GM21526 (cell line): ENCODE measurements around the gene ADCY3.

ENCODE experiments used
- ATAC-seq: cut with Tn5 transposase; IDR thresholded peaks from one replicate; pipeline ENCODE4 v1.9.1; 2021; ENCODE audit warnings: moderate library complexity; ENCODE audit not compliant: unreplicated experiment, low FRiP score

ADCY3 gene

DNA sequence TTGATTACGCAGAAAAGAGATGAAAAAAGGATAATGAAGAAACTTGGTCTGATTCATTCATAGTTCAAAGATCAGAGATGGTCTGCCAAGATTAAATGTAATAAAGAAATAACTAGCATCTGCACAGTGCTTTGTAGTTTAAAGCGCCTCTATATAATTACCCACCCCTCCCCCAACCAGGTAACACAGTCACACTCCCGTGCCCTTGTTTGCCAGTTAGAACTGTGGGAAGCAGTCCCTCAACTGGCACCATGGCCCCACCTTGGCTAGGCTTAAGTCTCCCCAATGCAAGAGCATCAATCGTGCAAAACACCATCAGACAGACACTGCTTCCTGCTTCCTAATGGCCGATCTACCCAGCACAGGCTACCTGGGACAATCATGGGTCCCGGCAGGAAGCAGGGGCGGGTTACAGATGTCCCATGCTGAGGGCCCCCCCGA, 11.6 kb downstream of the ADCY3 start:
- ATAC-seq, result no peak

DNA sequence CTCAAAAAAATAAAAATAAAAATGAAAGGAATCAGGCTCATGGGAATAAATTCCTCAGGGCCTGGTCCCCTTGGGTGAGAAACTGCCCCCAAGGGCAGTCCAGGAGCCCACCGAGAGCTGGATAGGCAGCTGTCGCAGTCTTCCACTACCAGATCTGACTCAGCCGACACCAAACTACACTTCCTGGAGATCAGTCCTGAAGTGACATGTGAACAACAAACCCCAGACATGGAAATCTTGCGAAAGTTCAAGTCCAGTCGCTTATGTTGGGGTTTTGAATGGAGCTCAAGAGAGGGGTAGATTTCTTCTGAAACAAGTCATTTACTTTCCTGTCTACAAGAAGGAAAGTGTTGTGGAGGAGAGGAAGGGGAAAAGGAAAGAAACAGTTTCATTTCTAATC, 12.9 kb downstream of the ADCY3 start:
- no peak for ATAC-seq

DNA sequence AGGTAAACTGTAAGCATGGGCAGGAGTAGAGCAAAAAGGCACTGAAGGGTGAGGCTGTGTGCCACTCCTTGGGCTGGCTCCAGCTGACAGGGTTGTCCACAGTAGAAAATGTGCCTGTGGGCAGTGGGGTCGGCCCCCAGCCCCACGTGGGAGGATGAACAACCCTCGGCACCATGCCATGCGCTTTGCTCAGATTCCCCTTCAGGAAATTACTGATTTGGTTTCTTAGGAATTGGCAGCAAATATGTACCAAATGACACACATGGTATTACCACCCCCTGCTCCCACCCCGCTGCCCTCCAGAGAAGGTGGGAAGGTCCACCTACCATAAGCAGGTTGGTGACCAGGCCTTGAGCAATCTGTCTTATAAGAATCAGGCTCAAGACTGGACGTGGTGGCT, 13.6 kb downstream of the ADCY3 start:
- ATAC-seq, result no peak

DNA sequence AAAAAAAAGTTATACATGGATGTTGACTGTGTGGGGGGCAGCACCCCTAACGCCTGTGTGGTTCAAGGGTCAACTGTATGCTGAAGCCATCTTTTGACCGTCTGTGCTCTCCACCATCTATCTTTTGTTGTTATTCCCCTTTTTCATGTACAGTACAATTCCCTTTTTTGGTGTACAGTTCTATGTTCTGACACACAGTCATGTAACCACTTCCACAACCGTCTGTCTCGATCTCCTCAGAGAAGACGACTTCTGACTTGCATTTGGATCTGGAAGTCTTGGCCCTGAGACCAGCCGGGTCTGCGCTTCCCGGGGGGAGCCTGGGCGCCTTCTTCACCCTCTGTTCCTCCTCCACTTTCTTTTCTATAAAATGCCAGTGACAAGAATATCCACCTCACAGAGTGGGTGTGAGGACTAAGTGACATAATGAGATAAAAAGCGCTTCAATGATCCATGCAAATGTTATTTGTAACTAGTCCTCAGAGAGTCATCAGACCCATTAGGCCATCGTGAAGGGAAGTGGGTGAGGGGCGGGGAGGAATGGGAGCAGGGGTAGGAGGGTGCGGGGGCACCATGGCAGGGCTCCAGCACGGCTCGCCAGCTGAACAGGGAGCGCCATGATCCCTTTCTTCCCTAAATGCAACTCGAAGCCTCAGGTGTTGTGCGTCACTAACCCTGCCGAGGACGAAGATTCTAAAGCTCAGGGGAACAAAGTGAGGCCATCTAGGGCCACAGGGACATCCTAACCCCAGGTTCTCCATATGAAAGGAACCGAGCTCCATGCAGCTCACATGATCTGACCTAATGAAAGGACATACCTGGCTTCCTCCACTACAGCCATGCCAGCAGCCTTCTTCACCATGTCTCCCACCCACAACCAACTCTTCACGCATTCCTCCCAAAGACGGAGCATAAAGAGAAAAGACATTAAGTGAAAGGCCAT, 16.6 kb downstream of the ADCY3 start:
- no peak for ATAC-seq

DNA sequence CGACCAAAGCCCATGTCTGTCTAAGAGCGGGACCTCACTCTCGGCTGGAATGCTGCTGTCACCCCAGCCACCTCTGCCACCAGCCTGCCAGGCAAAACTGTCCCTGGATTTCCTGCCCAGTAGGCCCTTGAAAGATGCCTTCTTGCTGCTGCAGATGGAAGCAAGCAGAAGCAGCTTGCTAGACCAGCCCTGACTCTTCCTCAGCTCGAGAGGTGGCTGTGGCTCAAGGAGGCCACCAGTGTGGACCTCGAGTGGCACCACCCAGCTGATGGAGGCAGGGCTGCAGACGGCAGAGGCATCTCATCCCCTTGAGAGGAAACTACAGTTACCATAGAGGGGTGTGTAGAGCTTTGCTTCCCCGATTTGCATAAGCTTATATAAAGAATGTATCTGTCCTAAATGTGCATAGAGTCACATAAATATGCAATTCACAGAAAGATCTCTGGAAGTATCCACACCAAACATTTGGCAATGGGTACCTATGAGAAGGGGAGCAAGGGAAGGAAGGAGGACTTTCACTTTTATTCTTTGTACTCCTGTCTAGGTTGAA, 20.6 kb downstream of the ADCY3 start:
- ATAC-seq, result no peak

DNA sequence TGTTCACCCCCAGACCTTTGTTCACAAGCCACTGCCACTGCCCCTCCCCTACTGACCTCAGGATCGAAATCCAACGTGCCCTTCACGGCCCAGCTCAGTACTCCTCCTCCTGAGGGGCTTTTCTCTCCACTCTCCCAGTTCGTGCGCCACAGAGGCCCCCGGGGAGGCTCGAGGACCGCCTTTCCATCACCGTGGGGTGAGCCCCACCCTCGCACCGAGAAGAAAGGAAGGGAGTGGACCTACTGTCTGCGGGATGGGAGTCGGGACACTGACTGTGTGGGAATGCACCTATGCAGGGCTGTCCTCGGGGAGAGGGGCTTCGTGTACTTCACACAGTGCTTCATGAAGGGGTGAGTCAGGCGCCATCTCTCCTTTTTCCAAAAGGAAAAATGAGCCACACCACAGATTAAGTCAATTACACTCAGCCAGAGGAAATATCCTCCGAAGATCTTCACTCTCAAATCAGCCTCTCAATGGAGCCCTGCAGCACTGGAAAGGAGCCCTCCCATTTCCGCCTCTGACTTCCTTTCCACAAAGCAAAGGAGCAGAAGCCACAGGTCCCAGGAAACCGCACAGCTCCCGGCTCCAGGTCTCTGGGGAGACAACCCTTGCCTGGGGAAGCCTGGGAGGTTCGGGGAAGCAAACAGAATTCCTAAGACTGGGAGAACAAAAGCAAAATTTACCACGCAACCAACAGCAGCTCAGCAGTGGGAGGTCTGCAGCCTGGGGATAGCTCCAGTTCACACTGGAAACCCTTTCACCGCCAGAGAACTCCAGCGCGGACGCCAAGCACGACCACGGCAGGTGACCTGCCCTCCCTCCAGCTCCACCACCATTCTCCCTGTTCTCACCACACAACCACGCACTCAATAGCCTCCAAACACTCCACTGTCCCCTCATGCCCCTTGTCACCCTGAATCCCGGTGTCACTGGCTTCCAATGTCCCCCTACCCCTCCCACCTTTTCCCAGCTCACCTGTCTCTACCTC, 21.6 kb downstream of the ADCY3 start:
- ATAC-seq, result no peak

DNA sequence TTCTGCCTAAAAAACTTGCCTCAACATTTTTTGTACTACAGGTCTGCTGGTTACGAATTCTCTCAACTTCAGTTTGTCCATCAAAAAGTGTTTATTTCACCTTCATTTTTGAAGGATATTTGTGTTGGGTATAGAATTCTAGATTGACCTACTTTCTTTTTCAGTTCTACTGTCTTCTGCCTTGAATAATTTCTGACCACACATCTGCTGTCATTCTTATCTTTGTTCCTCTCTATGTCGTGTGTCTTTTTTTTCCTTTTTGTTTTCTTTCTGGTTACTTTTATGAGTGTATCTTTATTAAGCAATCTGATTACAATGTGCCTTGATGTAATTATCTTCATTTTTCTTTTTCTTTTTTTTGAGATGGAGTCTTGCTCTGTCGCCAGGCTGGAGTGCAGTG, 25.3 kb downstream of the ADCY3 start:
- no peak for ATAC-seq

DNA sequence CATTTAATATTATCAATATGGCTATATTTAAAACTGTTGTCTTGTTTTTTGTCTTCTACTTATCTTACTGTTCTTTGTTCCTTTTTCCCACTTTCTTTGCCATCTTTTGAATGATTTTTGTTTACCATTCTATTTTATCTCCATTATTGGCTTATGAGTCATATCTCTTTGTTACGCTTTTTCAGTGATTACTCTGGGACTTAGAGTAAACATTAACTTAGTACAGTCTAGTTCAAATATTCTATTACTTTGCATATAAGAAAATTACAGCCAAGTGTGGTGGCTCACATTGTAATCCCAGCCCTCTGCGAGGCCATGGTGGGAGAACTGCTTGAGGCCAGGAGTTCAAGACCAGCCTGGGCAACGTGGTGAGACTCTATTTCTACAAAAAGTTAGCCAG, 26.1 kb downstream of the ADCY3 start:
- ATAC-seq, result no peak

DNA sequence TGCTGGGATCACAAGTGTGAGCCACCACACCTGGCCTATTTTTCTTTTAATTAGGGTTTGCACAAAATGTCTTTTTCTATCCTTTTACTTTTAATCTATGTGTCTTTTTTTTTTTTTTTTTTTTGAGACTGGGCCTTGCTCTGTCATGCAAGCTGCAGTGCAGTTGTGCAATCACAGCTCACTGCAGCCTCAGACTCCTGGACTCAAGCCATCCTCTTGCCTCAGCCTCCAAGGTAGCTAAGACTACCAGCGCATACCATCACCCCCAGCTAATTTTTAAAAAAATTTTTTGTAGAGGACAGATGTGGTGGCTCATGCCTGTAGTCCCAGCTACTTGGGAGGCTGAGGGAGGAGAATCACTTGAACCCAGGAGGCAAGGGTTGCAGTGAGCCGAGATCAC, 27.1 kb downstream of the ADCY3 start:
- no peak for ATAC-seq

DNA sequence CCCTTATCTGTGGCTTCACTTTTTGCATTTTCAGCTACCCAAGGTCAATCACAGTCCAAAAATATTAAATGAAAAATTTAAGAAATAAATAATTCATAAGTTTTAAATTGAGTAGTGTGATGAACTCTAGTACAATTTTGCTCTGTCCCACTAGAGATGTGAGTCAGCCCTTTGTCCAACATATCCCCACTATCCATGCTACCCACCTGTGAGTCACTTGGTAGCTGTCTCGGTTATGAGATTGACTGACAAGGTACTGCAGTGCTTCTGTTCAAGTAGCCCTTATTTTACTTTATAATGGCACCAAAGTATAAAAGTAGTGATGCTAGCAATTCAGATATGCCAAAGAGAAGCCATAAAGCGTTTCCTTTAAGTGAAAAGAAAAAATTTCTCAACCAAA, 28.8 kb downstream of the ADCY3 start:
- no peak for ATAC-seq

DNA sequence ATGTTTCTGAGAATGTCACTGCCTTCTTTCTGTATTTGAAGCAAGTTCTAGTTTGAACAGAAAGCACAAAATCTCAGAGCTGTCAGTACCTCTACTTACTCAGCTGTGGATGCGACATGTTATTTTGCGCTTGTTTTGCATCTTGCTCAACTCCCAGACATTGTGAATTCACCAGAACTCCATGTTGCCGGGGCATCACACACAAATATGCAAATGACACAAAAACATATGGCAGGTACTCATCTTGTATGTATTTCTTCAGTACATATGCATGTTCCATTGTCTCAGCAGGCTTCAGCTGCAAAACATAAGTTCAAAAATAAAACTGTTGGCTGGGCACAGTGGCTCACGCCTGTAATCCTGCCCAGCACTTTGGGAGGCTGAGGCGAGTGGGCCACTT, 30.8 kb downstream of the ADCY3 start:
- ATAC-seq, result no peak

DNA sequence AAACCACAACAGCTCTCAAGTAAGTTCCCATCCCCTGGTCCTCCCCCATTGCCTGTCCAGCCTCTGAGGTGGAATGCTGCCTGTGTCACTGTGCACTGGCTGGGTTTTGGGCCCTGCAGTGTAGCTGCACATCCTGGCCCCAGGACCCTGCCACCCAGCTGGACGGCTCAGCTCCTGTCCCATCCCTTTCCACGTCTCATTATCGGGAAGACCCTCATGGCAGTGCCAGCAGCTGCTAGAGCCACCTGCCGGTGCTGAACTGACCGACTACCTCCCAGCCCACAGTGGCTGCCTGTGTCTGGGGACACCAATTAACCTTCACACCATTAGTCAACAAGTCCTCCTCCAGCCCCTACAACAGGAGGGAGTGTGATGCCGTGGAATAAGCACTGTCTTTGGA, 31.9 kb downstream of the ADCY3 start:
- no peak for ATAC-seq

DNA sequence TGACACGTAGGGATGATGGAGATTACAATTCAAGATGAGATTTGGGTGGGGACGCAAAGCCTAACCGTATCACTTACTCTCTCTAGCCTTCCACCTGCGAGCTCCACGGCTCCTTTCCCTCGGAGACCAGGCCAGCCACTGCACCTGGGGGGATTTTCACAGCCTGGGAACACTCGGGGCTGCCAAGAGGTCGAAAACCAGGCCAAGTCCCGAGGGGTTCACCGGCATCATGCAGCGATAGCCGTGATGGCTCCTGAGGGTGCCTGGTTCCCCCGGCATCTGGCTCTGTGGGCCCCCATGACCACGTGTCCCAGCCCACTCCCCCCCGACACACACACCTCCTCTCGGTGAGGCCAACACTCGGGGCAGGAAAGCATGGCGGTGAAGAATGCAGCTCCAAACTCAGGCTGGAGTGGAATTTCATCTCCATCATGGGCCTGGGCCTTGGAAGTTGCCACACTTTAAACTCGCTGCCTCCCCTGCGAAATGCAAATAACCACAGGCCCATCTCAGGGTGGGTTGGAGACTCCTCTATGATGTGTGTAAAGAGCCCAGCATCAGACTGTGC, 32.6 kb downstream of the ADCY3 start:
- ATAC-seq, result no peak

DNA sequence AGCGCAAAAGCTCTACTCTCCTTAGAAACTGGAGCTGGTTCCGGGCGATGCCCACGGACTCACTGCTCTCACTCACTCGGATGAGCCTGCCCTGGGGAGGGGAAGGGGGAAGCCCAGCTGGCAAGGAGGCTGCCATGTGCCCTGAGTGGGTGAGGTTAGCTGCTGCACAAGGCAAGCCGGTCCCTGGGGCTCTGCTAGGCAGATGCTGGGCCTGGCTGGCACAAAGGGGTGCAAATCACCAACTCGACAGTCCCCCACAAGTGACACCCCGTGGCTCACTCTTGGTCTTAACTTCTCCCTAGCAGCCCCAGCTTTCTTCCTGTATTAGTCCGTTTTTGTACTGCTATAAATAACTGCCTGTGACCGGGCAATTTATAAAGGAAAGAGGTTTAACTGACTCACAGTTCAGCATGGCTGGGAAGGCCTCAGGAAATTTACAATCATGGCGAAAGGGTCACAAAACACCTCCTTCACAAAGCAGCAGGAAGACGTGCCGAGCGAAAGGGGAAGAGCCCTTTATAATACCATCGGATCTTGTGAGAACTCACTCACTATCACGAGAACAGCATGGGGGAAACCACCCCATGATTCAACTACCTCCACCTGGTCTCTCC, 33.2 kb downstream of the ADCY3 start:
- no peak for ATAC-seq

DNA sequence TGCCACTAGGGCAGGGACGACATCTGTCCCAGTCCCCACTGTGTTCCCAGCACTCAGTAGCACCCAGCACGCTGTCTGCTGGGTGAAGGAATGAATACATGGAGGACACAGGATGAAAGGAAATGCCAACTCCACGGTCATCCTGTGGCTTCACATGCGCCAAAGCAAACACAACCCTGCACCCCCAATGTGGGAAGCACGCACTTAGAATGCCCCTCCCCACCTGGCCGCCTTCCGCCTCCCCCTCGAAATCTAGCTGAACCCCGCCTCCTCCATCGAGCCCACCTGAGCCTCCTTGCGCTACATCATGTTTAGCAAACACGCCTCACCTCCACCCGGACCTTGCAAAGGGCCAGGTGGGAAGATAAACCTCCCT, 33.9 kb downstream of the ADCY3 start:
- ATAC-seq, result no peak

DNA sequence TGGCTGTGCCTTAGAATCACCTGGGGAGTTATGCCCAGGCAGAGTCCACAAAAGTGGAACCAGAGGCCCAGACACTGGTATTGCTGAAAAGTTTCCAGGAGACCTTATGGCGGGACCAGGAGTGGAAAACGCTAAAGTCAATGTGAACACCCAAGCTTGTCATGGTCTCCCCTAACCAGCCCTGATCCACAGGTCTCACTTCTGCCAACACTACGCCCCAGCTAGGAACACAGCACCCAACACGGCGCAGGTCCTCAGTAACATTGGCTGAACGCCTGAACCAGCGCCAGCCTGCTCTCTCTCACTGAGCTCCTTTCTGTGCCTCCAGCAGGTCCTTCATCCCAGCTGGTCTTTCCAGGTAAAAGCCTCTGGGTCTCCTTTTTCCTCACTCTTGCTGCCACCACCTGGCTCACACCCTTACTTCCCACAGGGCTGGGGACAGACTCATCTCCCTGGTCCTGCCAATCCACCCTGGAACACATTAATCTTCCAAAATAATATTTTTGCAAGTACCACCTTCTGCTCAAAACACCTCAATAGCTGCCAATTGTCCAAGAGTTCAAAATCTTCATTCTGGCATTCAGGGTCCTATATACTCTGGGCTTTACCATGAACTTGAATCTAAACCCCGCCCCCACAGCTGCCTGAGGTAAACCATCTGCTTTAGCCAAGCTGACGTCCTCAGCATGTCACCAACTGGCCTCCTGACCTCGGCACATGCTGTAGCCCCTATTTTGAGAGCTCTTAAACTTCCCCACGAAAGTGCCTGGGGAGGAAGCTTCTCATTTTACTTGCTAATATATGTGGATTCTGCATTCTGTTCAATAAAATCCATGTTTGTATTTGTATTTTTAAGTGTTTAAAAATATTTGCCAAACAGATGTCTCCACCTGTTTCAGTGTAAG, 34.6 kb downstream of the ADCY3 start:
- no peak for ATAC-seq

DNA sequence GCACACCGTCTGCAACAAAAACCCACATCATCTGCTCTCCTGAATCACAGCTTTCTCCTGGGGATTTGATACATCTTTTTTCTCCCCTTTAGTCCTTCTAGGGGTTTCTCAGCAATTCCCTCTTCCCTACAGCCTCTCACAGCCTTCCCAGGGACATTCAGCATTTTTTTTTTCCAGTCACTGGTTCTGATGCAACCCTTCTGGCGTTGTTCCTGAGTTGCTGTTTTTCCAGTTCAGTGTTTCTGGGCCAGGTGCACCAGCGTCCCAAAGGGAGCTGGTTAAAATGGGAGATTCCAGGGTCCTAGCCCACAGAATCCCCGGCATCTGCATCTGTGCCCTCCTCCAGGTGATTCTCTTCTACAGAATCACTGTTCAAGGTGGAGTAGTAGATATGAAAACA, 36.1 kb downstream of the ADCY3 start:
- ATAC-seq, result no peak

DNA sequence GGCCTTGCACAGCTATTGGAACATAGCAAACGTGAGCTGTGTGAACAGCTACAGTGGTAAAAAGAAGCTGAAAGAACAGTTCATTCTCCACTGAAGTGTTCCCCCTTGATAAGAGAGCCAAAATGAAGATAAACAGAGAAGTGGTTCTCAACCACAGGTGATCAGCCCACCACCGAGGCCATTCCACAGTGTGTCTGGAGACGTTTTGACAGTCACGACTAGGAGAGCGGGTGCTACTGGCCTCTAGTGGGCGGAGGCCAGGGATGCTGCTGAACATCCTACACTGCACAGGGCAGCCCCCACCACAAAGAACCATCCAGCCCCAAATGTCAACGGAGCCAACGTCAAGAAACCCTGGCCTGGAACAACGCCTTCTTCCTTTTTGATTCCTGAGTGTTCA, 38.4 kb downstream of the ADCY3 start:
- ATAC-seq, result no peak

DNA sequence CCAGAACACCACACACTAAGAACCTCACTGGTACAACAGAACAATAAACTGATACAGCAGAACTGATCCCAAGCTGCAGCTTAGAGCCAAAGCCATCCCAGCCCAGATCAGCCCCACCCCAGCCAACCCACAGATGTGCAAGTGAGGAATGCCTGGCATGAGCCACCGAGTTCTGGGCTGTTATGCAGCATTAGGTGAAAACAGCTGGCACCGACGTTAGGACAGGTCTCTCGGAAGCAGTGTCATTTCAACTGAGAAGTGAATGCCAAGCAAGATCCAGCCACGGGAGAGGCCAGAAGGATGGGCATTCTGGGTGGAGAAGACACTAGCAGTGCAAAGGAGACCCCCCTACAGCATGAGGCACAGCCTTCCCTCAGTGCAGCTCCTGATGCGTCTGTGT, 38.9 kb downstream of the ADCY3 start:
- no peak for ATAC-seq
